Measurements from ENCODE around the gene SBF2. TPM values are rescaled to one million over a fixed set of nuclear protein-coding genes. Genes with fewer than 3 reads are reported as not detected.
A peak's percentile ranks its signal among the peaks of the same experiment; 100 is the strongest.

SBF2 gene
- total RNA-seq, 4 donors from 2014 or later = 52.8 to 87.9 (median 62.4) TPM

GRCh38 chr11:10291801-10292638, 2.0 kb downstream of the SBF2 start:
- TF ChIP-seq POLR2AphosphoS5 (IDR thresholded peaks at IDR 0.05) = no peak
- TF ChIP-seq, protein P1, sequence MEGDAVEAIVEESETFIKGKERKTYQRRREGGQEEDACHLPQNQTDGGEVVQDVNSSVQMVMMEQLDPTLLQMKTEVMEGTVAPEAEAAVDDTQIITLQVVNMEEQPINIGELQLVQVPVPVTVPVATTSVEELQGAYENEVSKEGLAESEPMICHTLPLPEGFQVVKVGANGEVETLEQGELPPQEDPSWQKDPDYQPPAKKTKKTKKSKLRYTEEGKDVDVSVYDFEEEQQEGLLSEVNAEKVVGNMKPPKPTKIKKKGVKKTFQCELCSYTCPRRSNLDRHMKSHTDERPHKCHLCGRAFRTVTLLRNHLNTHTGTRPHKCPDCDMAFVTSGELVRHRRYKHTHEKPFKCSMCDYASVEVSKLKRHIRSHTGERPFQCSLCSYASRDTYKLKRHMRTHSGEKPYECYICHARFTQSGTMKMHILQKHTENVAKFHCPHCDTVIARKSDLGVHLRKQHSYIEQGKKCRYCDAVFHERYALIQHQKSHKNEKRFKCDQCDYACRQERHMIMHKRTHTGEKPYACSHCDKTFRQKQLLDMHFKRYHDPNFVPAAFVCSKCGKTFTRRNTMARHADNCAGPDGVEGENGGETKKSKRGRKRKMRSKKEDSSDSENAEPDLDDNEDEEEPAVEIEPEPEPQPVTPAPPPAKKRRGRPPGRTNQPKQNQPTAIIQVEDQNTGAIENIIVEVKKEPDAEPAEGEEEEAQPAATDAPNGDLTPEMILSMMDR (IDR thresholded peaks at IDR 0.05) = no peak
- no peak for TF ChIP-seq POLR2A (IDR thresholded peaks at IDR 0.05)
- TF ChIP-seq EP300 (IDR thresholded peaks at IDR 0.05) = no peak
- Histone ChIP-seq H3K27me3 (no peaks in the 10 kb centered on the region), H3K27ac (peak overlapping the region in 2 of 4 donors; percentile 99), H3K4me3 (no peak overlapping the region), H3K4me1 (peaks cover 0 to 72% (median 12%) of the 10 kb centered on the region in 3 donors), H3K36me3 (peaks cover 0 to 5% of the 10 kb centered on the region in 2 donors), H3K9me3 (no peaks in the 10 kb centered on the region)
- no peak for ATAC-seq
- 64 to 69% methylated on average over 2 to 5 of the region's 17 CpGs for WGBS, 2 donors (ENCODE audit: low coverage in 1 of 2)

DNA sequence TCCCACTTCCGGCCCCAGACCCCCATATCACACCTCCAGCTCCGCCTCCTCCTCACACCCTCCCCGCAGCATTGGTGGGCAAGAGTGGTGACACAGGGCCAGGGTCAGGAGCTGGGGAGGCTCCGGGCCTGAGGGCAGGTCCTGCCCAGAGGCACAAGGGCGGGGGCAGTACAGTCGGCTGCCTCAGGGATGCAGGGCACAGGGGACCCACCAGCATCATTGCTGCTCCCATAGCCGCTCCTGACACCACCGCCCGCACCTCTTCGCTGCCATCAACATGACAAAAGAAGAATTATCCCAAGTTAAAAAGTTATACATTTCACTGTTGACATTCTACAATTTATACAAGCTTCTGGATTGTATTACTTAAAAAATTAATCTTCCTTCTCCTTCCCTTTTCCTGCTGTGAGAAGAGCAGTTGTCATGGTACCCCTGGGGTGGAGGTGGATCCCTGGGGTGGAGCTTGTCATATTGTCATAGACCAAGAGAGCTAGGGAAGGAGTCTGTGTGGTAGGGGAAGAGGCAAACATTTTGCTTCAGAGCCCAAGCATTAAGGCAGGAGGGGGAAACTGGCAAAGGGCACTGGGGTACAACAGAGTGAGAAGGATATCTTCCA, 4.1 kb downstream of the SBF2 start:
- Histone ChIP-seq H3K4me3 (no peak overlapping the region), H3K27me3 (no peaks in the 10 kb centered on the region), H3K9me3 (no peaks in the 10 kb centered on the region), H3K4me1 (peaks cover 0 to 80% (median 12%) of the 10 kb centered on the region in 3 donors), H3K27ac (no peak overlapping the region), H3K36me3 (peaks cover 0 to 5% of the 10 kb centered on the region in 2 donors)
- TF ChIP-seq POLR2A (IDR thresholded peaks at IDR 0.05) (no peak), POLR2AphosphoS5 (IDR thresholded peaks at IDR 0.05) (no peak), EP300 (IDR thresholded peaks at IDR 0.05) (no peak)
- TF ChIP-seq, protein P1 (IDR thresholded peaks at IDR 0.05) = no peak
- no peak for ATAC-seq
- 91 to 100% methylated on average over 3 to 4 of the region's 10 CpGs for WGBS, 2 donors (ENCODE audit: low coverage in 1 of 2)

- no peak overlapping the region for H3K4me3 ChIP-seq
- no peaks in the 10 kb centered on the region for H3K9me3 ChIP-seq
- WGBS, 2 donors (ENCODE audit: low coverage in 1 of 2) = 83% methylated on average over 6 of the region's 24 CpGs; no CpG with 5 or more reads in 1 of the 2 donors
- TF ChIP-seq POLR2AphosphoS5 (IDR thresholded peaks at IDR 0.05) (no peak), EP300 (IDR thresholded peaks at IDR 0.05) (no peak), POLR2A (IDR thresholded peaks at IDR 0.05) (no peak)
- TF ChIP-seq, protein P1 (IDR thresholded peaks at IDR 0.05) = no peak
- no peaks in the 10 kb centered on the region for H3K27me3 ChIP-seq
- no peak for ATAC-seq
- H3K4me1 ChIP-seq = peaks cover 0 to 78% (median 12%) of the 10 kb centered on the region in 3 donors
- peaks cover 0 to 5% of the 10 kb centered on the region in 2 donors for H3K36me3 ChIP-seq
- no peak overlapping the region for H3K27ac ChIP-seq
These were observed 4.9 kb downstream of the SBF2 start for GRCh38 chr11:10288881-10289764.

GRCh38 chr11:10287766-10288715, 6.0 kb downstream of the SBF2 start:
- TF ChIP-seq, protein P1 (IDR thresholded peaks at IDR 0.05) = no peak
- no peak for TF ChIP-seq POLR2A (IDR thresholded peaks at IDR 0.05)
- no peak for TF ChIP-seq POLR2AphosphoS5 (IDR thresholded peaks at IDR 0.05)
- TF ChIP-seq EP300 (IDR thresholded peaks at IDR 0.05) = no peak
- Histone ChIP-seq H3K27ac (no peak overlapping the region), H3K4me1 (peaks cover 0 to 77% (median 11%) of the 10 kb centered on the region in 3 donors), H3K27me3 (no peaks in the 10 kb centered on the region), H3K4me3 (no peak overlapping the region), H3K9me3 (no peaks in the 10 kb centered on the region), H3K36me3 (peaks cover 0 to 5% of the 10 kb centered on the region in 2 donors)
- no peak for ATAC-seq
- 100% methylated on average over 1 to 2 of the region's 9 CpGs for WGBS, 2 donors (ENCODE audit: low coverage in 1 of 2)

Measured in gastroesophageal sphincter (tissue), 4 donors.